Testis (tissue), 3 donors: ENCODE measurements around the gene CSMD2. TPM values are rescaled to one million over a fixed set of nuclear protein-coding genes. Genes with fewer than 3 reads are reported as not detected.

Experiments
- DNase-seq: peaks from one replicate; pipeline ENCODE4 v3.0.0-alpha.2; 2019
- H3K27ac ChIP-seq, 2 donors: fragments of 200-600 bp; sonication (generic); one replicate each; pipeline ENCODE4 v1.5.1; 2019
- H3K27me3 ChIP-seq: fragments of 200-600 bp; sonication (generic); one replicate; pipeline ENCODE4 v1.5.1; 2019
- H3K36me3 ChIP-seq: fragments of 200-600 bp; sonication (generic); one replicate; pipeline ENCODE4 v1.5.1; 2017; ENCODE audit warnings: low read depth; ENCODE audit errors: missing control alignments
- H3K4me1 ChIP-seq: fragments of 200-600 bp; sonication (generic); one replicate; pipeline ENCODE4 v1.5.1; 2019
- H3K4me3 ChIP-seq, 2 donors: fragments of 200-600 bp; sonication (generic); one replicate each; pipeline ENCODE4 v1.5.1; 2017 to 2019
- H3K9me3 ChIP-seq: fragments of 200-600 bp; sonication (generic); one replicate; pipeline ENCODE4 v1.5.1; 2017
- POLR2A ChIP-seq: fragments of 450-650 bp; IDR thresholded peaks from one replicate; pipeline ENCODE4 v1.6.1; 2017; ENCODE audit warnings: antibody characterized with exemption, mild to moderate bottlenecking, moderate library complexity
- WGBS, 2 donors: methylation state at CpG; one replicate each; pipeline ENCODE4 v1.1.5; 2018; 5-methylcytosine and 5-hydroxymethylcytosine counted together
- intact Hi-C: fragments of 100-400 bp; cut with DNase I; formaldehyde crosslinking; loops from one replicate; pipeline ENCODE4 v1.15.1; 2023; ENCODE audit warnings: low total_unique reads
- polyA plus RNA-seq: library from polyadenylated mRNA; stranded (reverse); fragments of 350-450 nt; fragmentation: Illumina TruSeq; extraction: RNeasy Lipid Tissue Mini Kit (QIAGEN cat#74804); gene quantifications from one replicate; pipeline ENCODE4 v1.2.3, GENCODE V29; 2014; ENCODE audit warnings: low read depth, low replicate concordance; ENCODE audit not compliant: insufficient read depth
- total RNA-seq, 2 donors: library from RNA; depleted of rRNA; stranded (reverse); fragments of >200 nt; gene quantifications; one replicate each; pipeline ENCODE4 v1.2.3, GENCODE V29; 2016
- TF ChIP-seq, protein P1 (sequence below), 3 experiments: fragments of 450-650 bp in 2 of 3; fragments of 200-600 bp in 1 of 3; sonication (generic) in 1 of 3; IDR thresholded peaks; one replicate each; pipeline ENCODE4 v1.5.1; 2016 to 2019; ENCODE audit warnings: antibody characterized with exemption in 3 of 3, mild to moderate bottlenecking in 2 of 3, moderate library complexity in 1 of 3

Gene CSMD2
- total and polyA plus RNA-seq, 3 donors from 2014 or later: 1.2 to 3.8 (median 2.7) TPM

DNA sequence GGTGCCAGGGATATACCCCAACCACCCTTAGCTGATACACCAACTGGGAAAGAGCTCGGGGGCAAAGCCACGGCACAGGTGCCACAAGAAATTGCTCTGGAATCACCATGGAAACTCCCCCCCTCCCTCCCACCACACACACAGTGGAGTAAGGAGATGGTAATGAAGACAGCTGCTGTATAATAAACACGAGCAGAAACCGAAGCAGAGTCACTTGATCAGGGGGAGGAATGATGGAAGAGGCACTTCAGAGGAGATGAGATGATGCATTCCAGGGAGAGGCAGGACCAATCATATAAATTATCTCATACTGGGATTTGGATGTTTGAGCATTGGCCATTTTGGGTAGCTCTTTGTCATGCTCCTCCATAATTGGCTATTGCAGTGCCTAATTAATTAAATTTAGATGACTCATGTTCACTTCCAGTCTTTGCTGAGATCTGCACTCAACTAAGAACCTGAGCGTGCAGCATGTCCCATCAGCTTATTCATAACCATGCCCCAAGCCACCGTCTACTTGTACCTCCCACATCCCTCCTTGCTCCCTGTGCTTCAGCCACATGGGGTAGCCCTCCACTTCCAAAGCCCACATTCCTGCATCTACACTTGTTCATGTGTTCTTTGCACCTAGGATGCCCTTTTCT lies 503.1 kb downstream of the CSMD2 start:
- no peak for TF ChIP-seq POLR2A
- TF ChIP-seq, protein P1, sequence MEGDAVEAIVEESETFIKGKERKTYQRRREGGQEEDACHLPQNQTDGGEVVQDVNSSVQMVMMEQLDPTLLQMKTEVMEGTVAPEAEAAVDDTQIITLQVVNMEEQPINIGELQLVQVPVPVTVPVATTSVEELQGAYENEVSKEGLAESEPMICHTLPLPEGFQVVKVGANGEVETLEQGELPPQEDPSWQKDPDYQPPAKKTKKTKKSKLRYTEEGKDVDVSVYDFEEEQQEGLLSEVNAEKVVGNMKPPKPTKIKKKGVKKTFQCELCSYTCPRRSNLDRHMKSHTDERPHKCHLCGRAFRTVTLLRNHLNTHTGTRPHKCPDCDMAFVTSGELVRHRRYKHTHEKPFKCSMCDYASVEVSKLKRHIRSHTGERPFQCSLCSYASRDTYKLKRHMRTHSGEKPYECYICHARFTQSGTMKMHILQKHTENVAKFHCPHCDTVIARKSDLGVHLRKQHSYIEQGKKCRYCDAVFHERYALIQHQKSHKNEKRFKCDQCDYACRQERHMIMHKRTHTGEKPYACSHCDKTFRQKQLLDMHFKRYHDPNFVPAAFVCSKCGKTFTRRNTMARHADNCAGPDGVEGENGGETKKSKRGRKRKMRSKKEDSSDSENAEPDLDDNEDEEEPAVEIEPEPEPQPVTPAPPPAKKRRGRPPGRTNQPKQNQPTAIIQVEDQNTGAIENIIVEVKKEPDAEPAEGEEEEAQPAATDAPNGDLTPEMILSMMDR (IDR thresholded peaks at IDR 0.05): no peak

DNA sequence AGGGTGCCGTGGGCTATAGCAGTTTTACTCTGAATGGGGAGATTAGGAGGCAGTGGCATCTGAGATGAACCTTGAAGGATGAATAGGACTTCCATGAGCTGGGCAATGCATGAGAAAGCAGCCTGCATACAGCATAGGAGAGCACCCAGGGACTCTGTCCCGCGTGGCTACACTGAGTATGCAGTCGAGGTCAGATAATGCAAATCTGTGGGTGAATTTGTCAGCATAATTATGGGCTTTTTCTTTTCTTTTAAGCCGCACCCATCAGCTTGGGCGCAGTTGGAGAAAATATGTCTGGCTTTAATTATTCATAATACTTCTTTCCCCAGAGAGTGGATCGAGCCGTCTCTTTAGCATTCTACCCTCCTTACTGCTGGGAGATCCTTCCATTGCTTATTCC lies 504.1 kb downstream of the CSMD2 start:
- Histone ChIP-seq H3K27ac (no peak overlapping the region), H3K9me3 (no peaks in the 10 kb centered on the region), H3K36me3 (no peaks in the 10 kb centered on the region), H3K27me3 (no peaks in the 10 kb centered on the region), H3K4me1 (peaks cover 15% of the 10 kb centered on the region), H3K4me3 (no peak overlapping the region)
- no peak for DNase-seq
- intact Hi-C loops: no loop called here
- WGBS, 2 donors: 91 to 94% methylated on average over 8 of the region's 8 CpGs
- TF ChIP-seq, protein P1 (IDR thresholded peaks at IDR 0.05): no peak
- no peak for TF ChIP-seq POLR2A

More for the DNA sequence above, 503.1 kb downstream of the CSMD2 start:
- Histone ChIP-seq H3K36me3 (no peaks in the 10 kb centered on the region), H3K27ac (no peak overlapping the region), H3K9me3 (no peaks in the 10 kb centered on the region), H3K4me1 (peaks cover 8% of the 10 kb centered on the region), H3K4me3 (no peak overlapping the region), H3K27me3 (no peaks in the 10 kb centered on the region)
- WGBS, 2 donors: 71 to 72% methylated on average over 6 of the region's 6 CpGs
- intact Hi-C loops: no loop called here
- no peak for DNase-seq

DNA sequence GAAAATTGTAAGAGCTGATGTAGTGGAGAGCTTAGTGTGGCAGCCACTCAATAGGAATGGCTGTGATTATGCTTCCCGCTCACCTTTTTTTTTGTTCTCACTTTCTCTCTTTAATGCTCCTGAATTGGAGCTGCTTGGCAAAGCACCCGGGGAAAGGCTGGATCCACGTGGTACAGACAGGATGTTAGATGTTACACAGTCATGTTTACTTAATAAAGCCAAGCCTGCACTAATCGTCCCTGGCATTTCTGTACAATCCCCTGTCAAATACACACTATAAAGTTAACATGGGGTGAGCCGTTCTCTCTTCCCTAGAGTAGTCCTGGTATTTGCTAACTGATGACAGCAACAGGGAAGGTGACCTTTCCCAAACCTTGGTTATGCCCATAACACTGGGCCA lies 504.8 kb downstream of the CSMD2 start:
- Histone ChIP-seq H3K36me3 (no peaks in the 10 kb centered on the region), H3K9me3 (no peaks in the 10 kb centered on the region), H3K27me3 (no peaks in the 10 kb centered on the region), H3K4me1 (peaks cover 20% of the 10 kb centered on the region), H3K4me3 (no peak overlapping the region), H3K27ac (no peak overlapping the region)
- intact Hi-C loops: no loop called here
- WGBS, 2 donors: 60 to 62% methylated on average over 5 of the region's 5 CpGs
- no peak for DNase-seq
- TF ChIP-seq, protein P1 (IDR thresholded peaks at IDR 0.05): no peak
- TF ChIP-seq POLR2A: no peak

DNA sequence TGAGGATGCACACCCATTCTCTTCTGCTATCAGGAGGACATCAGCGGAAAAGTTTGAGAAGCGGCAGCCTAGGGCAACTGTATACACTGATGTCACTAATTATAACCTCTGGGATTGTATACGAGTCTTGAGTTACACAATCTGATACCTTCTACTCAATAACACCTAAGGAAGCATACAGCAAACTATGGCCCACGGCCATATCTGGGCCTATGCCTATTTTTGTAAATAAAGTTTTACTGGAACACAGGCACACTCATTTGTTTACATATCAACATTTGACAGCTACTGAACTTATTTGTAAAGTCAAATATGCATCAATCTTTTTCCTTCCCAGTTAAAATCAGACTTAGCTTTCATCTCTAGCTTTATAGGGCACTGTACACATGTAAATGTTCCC lies 505.4 kb downstream of the CSMD2 start:
- no peaks in the 10 kb centered on the region for H3K36me3 ChIP-seq
- no peak overlapping the region for H3K4me3 ChIP-seq
- WGBS, 2 donors: 83 to 96% methylated on average over 4 of the region's 4 CpGs
- H3K27ac ChIP-seq: no peak overlapping the region
- TF ChIP-seq, protein P1 (IDR thresholded peaks at IDR 0.05): no peak
- TF ChIP-seq POLR2A: no peak
- no peaks in the 10 kb centered on the region for H3K27me3 ChIP-seq
- H3K4me1 ChIP-seq: peaks cover 26% of the 10 kb centered on the region
- intact Hi-C loops: no loop called here
- no peak for DNase-seq
- H3K9me3 ChIP-seq: no peaks in the 10 kb centered on the region

DNA sequence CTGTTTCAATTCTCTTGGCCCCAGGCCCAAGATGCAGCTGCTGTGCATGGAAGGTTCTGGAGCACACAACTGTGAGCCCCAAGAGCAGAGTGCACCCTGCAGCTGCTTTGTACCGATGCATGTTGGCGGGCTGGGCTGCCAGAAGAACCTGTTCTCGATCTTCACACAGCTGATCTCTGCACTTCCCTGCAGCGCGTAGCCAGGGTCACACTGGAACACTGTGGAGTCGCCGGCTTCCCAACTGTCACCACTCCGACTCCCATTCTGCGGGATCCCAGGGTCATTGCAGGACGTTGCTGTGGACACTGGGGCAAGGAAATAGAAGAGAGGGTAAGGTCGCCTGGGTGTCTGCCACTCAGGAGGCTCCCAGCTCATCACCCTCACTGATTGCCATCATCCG lies 507.2 kb downstream of the CSMD2 start:
- H3K4me1 ChIP-seq: peaks cover 28% of the 10 kb centered on the region
- H3K36me3 ChIP-seq: no peaks in the 10 kb centered on the region
- H3K27ac ChIP-seq: no peak overlapping the region
- 86% methylated on average over 2 to 12 of the region's 12 CpGs for WGBS, 2 donors
- H3K4me3 ChIP-seq: no peak overlapping the region
- H3K27me3 ChIP-seq: no peaks in the 10 kb centered on the region
- no peak for DNase-seq
- TF ChIP-seq, protein P1 (IDR thresholded peaks at IDR 0.05): no peak
- TF ChIP-seq POLR2A: no peak
- intact Hi-C loops: no loop called here
- no peaks in the 10 kb centered on the region for H3K9me3 ChIP-seq
